Hippocampal formation (tissue), 2 donors: ENCODE results near the gene CRIP2.

Experiments used
- DNase-seq, 2 donors: peaks; one replicate each; lab custom pipeline; 2025; lab: John Stamatoyannopoulos, UW

Gene CRIP2

GRCh38 chr14:105487986-105488777, 13.6 kb downstream of the CRIP2 start:
- DNase-seq = no peak

- no peak for DNase-seq
Observed at GRCh38 chr14:105488781-105489541, 14.3 kb downstream of the CRIP2 start.

- DNase-seq = peak; percentile 36 to 75
Observed at GRCh38 chr14:105489542-105490266, 15.1 kb downstream of the CRIP2 start.

GRCh38 chr14:105490267-105490571, 15.6 kb downstream of the CRIP2 start:
- no peak for DNase-seq

GRCh38 chr14:105490572-105491365, 16.1 kb downstream of the CRIP2 start, which contains the start of gene TEDC1:
Gene TEDC1, plus strand, starts transcription at chr14:105491246. Its CDS starts 130 bp downstream, at chr14:105491376.
- peak; percentile 99 to 100 for DNase-seq

- DNase-seq = no peak
Observed at GRCh38 chr14:105491366-105491973, 16.8 kb downstream of the CRIP2 start.

- no peak for DNase-seq
Observed at GRCh38 chr14:105492031-105492970, 17.7 kb downstream of the CRIP2 start.

- DNase-seq = no peak
Observed at GRCh38 chr14:105492971-105493871, 18.6 kb downstream of the CRIP2 start.

GRCh38 chr14:105493921-105494605, 19.4 kb downstream of the CRIP2 start:
- DNase-seq = no peak

GRCh38 chr14:105494606-105494929, 19.9 kb downstream of the CRIP2 start:
- DNase-seq = no peak

GRCh38 chr14:105495101-105495989, 20.7 kb downstream of the CRIP2 start:
- no peak for DNase-seq

- DNase-seq = no peak
Observed at GRCh38 chr14:105495990-105496830, 21.6 kb downstream of the CRIP2 start.

GRCh38 chr14:105496831-105497591, 22.4 kb downstream of the CRIP2 start:
- DNase-seq = no peak

- no peak for DNase-seq
Observed at GRCh38 chr14:105497671-105498429, 23.2 kb downstream of the CRIP2 start.
